GM18511 (cell line): ENCODE data around the gene ALK.
"Not testable (repeated sequence)": the region's sequence is repeated elsewhere in the genome, so short reads cannot be mapped to it uniquely, and the experiment has no call there.

Source experiments
- ATAC-seq: cut with Tn5 transposase; IDR thresholded peaks from one replicate; pipeline ENCODE4 v1.9.1; 2021; ENCODE audit warnings: mild to moderate bottlenecking, moderate library complexity; ENCODE audit not compliant: unreplicated experiment

Gene ALK

DNA sequence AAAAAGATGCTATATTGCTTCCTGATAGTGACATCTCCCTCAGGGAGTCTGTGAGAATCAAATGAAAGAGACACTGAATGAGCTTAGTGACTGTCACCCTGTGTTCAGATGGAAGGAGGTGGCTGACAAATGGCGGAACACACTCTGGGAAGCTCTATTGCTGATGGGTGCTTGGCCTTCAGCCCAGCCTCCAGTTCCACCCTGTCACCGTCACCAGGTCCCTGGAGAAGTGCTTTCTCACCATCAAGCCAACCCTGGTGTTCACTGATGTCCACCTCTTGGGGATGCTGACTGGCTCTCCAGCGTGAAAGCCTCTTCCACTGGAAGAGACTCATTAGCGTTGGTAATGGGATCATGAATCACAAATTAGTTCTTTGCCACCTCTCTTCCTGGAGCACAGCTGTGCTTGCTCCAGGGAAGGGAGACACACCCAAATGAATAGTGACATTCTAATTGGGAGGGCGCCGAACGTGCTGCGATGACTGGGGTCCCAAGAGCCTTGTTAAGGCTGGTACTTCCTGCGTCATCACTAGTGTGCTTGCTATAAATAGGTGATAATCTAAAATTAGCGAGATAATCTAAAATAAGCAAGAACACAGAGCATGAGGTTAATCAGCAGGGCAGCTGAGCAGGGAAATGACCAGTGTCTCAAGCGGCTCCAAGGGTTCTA, 652.2 kb downstream of the ALK start:
- no peak for ATAC-seq

DNA sequence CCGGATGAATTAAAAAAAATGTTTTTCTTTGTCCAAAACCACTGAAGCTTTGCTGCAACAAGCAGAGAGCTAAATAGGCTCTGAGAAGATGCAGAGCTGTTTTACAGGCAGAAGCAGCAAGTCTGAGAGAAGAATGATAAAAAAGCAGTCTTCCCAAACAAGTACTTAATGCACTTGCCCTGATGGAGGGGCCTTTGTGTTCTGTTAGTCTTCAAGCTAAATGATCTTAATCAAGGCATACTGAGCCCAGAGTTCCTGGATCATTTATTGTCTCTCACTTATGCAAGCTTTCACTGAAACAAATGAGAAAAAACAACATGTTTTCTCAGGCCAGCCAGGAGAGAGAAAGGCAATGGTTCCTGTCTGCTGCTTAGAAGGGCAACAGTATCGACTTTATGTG, 653.7 kb downstream of the ALK start:
- ATAC-seq: no peak

GRCh38 chr2:29263886-29264285, 657.5 kb downstream of the ALK start:
- ATAC-seq: no peak

DNA sequence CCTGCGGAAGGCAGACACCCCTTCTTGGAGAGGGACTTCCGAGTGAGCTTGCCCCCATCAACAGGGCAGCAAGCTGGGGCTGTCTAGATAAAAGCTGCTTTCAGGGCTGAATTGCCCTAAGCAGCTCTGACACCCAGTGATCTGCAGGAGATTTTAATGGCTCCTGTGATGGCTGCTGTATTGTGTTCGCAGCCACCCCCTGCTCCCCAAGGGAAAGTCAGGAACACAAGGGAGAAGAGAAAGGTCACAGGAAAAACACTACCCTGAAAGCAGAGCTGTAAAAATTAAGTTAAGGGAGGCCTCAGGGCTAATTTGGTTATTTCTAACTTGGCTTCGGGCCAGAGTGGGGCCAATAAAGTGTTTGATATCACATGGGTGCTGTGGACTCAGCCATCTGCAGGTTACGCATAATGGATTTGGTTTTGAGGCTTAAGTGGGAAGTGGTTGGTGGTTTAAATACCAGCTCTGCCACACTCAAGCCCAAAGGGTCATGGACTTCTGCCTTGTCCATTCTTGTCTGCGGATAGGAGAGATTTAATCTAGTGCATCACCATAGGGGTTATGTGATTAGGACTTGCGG, 658.6 kb downstream of the ALK start:
- ATAC-seq: no peak

GRCh38 chr2:29261003-29261402, 660.4 kb downstream of the ALK start:
- ATAC-seq: no peak

DNA sequence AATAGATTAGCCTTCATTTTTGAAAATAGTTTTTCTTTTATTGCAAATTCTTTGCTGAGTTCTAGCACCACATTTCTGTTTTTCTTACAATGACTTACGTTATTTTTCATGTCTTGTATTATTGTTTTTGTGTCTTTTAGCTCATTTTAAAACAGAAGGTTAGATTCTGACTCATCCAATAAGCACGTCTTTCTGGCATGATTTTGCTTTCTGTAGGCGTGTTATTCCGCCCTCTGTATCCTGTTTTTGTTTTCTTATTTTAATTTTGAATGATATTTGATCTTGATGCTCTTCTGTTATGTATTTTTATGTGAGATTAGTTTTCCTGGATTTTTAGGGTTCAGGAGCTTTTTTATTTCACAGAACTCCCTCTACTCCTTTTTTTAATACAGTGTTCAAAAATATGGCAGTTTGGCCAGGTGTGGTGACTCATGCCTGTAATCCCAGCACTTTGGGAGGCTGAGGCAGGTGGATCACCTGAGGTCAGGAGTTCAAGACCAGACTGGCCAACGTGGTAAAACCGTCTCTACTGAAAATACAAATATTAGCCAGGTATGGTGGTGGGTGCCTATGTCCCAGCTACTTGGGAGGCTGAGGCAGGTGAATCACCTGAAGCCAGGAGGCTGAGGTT, 661.1 kb downstream of the ALK start:
- ATAC-seq: no peak

GRCh38 chr2:29259221-29259620, 662.2 kb downstream of the ALK start:
- no peak for ATAC-seq

DNA sequence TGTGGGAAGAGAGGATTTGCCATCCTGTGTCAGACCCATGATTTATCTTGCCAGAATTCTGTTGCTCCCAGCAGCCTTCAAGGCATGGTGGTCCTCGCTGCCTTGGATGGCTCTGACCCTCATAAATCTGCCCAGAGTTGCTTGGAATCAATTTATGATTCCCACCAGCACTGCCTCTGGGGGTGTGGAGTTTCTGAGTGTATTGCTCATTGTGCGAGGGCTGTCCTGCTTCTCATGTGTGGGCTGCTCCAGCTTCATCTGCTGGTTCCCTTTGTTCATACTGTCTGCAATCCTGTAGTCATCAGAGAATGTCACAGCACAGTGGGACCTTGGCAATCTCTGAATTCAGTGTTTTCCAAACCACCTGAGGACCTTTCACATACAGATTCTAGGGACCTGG, 666.4 kb downstream of the ALK start:
- ATAC-seq: no peak

DNA sequence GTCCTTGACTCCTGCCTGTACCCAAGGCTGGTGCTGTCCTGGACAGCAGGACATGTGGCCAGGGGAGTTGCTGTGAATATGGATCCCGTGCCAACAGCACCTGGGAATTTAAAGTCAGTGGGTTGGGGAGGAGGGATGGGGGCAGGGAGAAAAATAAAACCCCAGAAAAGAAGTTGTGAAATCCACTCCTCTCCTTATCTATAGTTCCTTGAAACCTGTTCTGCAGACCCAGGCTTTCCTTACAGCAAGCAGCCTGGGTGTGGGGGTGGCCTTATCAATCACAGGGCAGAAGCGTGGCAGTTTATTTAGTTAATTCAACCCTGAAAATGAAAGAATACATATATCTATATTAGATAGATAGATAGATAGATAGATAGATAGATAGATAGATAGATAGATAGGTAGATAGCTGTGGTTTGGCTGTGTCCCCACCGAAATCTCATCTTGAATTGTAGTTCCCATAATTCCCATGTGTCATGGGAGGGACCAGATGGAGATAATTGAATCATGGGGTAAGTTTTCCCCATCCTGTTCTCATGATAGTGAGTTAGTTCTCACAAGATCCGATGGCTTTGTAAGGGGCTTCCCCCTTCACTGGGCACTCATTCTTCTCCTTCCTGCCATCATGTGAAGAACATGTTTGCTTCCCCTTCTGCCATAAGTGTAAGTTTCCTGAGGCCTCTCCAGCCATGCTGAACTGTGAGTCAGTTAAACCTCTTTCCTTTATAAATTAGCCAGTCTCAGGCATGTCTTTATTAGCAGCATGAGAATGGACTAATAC, 667.7 kb downstream of the ALK start:
- not testable (repeated sequence) for ATAC-seq

DNA sequence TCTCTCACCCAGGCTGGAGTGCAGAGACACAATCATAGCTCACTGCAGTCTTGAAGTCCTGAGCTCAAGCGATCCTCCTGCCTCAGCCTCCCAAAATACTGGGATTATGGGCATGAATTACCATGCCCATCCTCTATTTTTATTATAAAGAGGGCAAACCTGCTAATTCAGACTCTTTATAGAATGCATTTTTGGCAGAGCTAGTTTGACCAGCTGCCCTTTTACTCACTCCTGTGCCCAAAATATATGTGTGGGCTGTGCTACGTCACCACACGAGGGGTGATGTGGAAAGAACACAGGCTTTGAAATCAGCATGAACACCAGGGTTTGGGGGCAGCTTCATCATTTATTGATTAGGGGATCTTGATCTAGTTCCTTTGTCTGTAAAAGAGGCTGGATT, 668.4 kb downstream of the ALK start:
- ATAC-seq: no peak

DNA sequence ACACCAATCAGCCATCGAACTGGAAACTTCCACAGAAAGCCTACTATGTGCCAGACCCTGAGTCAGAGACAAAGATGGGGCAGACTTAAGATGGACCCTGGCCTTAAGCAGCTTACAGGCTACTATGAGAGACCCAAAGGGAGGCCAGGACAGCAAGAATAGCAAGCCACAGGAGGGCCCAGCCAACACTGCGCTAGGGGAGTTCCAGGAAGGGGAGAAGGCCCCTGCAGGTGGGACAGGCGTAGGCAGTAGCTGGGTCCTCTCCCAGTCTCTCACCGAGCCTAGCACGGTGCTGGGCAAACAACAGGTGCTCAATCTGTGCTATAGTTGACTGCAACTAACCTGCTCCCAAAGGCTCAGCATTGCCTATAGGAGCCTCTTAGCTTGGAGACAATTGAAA, 670.0 kb downstream of the ALK start:
- ATAC-seq: no peak

GRCh38 chr2:29250977-29251376, 670.4 kb downstream of the ALK start:
- no peak for ATAC-seq

DNA sequence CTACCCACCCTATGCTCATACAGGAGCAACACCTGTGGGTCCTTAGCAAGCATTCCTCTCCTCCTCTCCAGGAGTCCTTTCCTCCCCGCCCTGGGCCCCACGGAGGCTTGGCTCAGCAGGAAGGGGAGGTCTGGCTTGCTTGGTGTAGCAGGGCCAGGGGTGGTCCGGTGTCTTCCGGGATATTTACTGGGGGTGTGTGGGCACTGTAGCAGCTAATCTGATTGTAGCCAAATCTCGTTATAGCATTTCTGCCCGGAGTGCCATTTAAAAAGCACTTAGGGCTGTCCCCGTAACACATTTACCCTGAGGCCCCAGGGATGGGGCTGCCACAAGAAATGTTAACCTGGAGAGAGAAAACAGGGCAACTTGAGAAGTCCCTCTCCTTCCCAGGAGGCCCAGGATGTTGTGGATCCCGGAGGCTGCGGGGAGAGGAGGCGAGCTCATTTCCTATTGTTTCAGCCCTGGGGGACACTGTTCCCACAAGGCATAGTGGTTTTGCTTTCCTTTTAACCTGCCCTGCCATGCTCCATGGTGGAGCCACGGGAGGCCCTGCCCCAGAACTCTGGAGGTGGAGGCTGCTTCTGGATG, 671.6 kb downstream of the ALK start:
- ATAC-seq: no peak

- no peak for ATAC-seq
Measured at GRCh38 chr2:29247336-29247914, 674.0 kb downstream of the ALK start.

- no peak for ATAC-seq
Measured at GRCh38 chr2:29246383-29247300, 674.7 kb downstream of the ALK start.

- no peak for ATAC-seq
Measured at GRCh38 chr2:29245742-29246382, 675.5 kb downstream of the ALK start.

- ATAC-seq: not testable (repeated sequence)
Measured at GRCh38 chr2:29245035-29245741, 676.2 kb downstream of the ALK start.

DNA sequence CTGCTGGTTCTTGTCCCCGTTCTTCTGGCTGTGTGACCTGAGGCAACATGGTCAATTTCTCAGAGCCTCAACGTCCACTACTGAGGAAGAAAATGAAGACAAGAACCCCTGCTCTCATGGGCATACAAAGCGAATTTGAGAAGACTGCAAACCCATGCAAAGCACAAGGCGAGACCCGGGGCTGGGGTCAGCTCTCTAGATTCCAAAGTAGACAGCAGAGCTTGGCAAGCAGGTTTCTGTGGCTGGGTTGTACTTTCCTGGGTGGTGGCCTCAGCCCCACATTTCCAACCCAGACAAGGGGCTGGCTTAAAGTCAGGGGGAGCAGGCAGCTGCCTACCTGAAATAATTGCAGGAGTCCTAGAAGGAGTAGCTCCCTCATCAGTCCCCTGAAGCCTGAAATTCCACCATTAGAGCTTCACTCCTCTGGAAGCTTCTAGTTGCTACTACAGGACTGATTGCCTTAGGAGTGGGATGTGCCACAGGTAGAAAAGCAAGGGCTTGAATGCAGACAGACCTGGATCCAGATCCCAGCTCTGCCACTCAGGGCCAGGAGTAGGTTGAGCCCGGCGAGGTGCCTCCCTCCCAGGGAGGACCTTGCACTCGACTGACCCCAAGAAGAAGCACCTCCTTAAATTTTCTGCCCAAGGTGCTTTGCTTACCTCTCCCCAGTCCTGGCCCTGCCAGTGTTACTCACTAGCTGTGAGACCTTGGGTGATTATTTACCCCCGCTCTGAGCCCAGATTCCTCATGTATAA, 678.6 kb downstream of the ALK start:
- ATAC-seq: no peak
